Measurements from ENCODE around the gene IL36A. TPM values are rescaled to one million over a fixed set of nuclear protein-coding genes. Genes with fewer than 3 reads are reported as not detected.

Gene IL36A
- total and polyA plus RNA-seq, 7 donors = not detected

GRCh38 chr2:113041871-113042270, 36.6 kb downstream of the IL36A start:
- no peak for DNase-seq
- Histone ChIP-seq H3K9me3 (peaks cover 3% of the 10 kb centered on the region), H3K4me1 (no peaks in the 10 kb centered on the region), H3K4me3 (no peak overlapping the region), H3K36me3 (ENCODE audit: insufficient read depth in 1 of 2, low read depth in 1 of 2) (no peaks in the 10 kb centered on the region), H3K27ac (no peak overlapping the region), H3K27me3 (ENCODE audit: insufficient read depth in 3 of 3, low read length in 2 of 3) (no peaks in the 10 kb centered on the region)
- ATAC-seq = no peak
- intact Hi-C loops (cut with DNase I) = no loop called here
- no peak for TF ChIP-seq CTCF (IDR thresholded peaks at IDR 0.05)
- WGBS, 3 donors = 44 to 54% (median 50%) methylated on average over 5 of the region's 5 CpGs

- no peak overlapping the region for H3K4me3 ChIP-seq
- no peaks in the 10 kb centered on the region for H3K36me3 ChIP-seq (ENCODE audit: insufficient read depth in 1 of 2, low read depth in 1 of 2)
- no peaks in the 10 kb centered on the region for H3K27me3 ChIP-seq (ENCODE audit: insufficient read depth in 3 of 3, low read length in 2 of 3)
- no peaks in the 10 kb centered on the region for H3K4me1 ChIP-seq
- DNase-seq (no peak), ATAC-seq (no peak)
- 84 to 95% (median 93%) methylated on average over 5 of the region's 5 CpGs for WGBS, 3 donors
- intact Hi-C loops (cut with DNase I) = no loop called here
- no peak overlapping the region for H3K27ac ChIP-seq
- TF ChIP-seq CTCF (IDR thresholded peaks at IDR 0.05) = no peak
- peaks cover 3% of the 10 kb centered on the region for H3K9me3 ChIP-seq
Measured at GRCh38 chr2:113046465-113046864, 41.2 kb downstream of the IL36A start.

GRCh38 chr2:113050921-113051895, 45.9 kb downstream of the IL36A start:
- no peak for TF ChIP-seq CTCF (IDR thresholded peaks at IDR 0.05)
- Histone ChIP-seq H3K36me3 (ENCODE audit: insufficient read depth in 1 of 2, low read depth in 1 of 2) (no peaks in the 10 kb centered on the region), H3K27ac (no peak overlapping the region), H3K9me3 (no peaks in the 10 kb centered on the region), H3K4me3 (no peak overlapping the region), H3K4me1 (no peaks in the 10 kb centered on the region), H3K27me3 (ENCODE audit: insufficient read depth in 3 of 3, low read length in 2 of 3) (no peaks in the 10 kb centered on the region)
- ATAC-seq (no peak), DNase-seq (no peak)
- intact Hi-C loops (cut with DNase I) = no loop called here
- 92 to 94% (median 92%) methylated on average over 37 to 38 of the region's 38 CpGs for WGBS, 3 donors

- Histone ChIP-seq H3K4me3 (no peak within 1 kb of the TSS), H3K9me3 (no peaks in the 10 kb centered on the region), H3K27me3 (ENCODE audit: insufficient read depth in 3 of 3, low read length in 2 of 3) (no peaks in the 10 kb centered on the region), H3K27ac (no peak within 1 kb of the TSS), H3K36me3 (ENCODE audit: insufficient read depth in 1 of 2, low read depth in 1 of 2) (no peaks in the 10 kb centered on the region), H3K4me1 (no peaks in the 10 kb centered on the region)
- intact Hi-C loops (cut with DNase I) = no loop called here
- DNase-seq = no peak
- WGBS, 3 donors = 65 to 77% (median 70%) methylated on average over 6 of the region's 6 CpGs
- no peak for ATAC-seq
- TF ChIP-seq CTCF (IDR thresholded peaks at IDR 0.05) = no peak
Measured at GRCh38 chr2:113052396-113052917, 47.2 kb downstream of the IL36A start, which contains the start of gene IL36B. Gene IL36B, minus strand, starts transcription at chr2:113052867.
